GM18951 (cell line): ENCODE results near the gene FERMT1.

Experiments
- POLR2A ChIP-seq: IDR thresholded peaks from 4 replicates; pipeline ENCODE4 v1.6.1; 2011; ENCODE audit warnings: mild to moderate bottlenecking; ENCODE audit not compliant: insufficient read length, insufficient read depth; ENCODE audit errors: extremely low read depth
- in situ Hi-C: fragments of 300-500 bp; cut with MboI; formaldehyde crosslinking; loops from one replicate; pipeline ENCODE4 v1.12.0; 2022; ENCODE audit warnings: low sequenced_read_pairs, mixed read lengths, inconsistent platforms; ENCODE audit not compliant: unreplicated experiment

FERMT1 gene

DNA sequence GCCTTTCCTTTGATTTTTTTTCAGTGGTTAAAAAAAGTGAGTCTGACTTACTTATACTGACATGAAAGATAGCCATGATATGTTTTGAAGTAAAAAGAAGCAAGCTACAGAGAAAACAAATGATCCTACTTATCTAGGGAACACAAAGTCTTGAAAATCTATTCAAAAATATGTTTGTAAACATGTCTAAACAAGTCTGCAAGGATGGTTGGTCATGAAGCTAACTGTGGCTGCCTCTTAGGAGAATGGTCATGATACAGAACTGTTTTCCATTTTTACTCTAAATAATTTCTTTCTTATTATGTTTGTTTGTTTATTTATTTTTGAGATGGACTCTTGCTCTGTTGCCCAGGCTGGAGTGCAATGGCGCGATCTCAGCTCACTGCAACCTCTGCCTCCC is 21.5 kb downstream of the FERMT1 start:
- TF ChIP-seq POLR2A, result no peak
- in situ Hi-C loops, result no loop called here

DNA sequence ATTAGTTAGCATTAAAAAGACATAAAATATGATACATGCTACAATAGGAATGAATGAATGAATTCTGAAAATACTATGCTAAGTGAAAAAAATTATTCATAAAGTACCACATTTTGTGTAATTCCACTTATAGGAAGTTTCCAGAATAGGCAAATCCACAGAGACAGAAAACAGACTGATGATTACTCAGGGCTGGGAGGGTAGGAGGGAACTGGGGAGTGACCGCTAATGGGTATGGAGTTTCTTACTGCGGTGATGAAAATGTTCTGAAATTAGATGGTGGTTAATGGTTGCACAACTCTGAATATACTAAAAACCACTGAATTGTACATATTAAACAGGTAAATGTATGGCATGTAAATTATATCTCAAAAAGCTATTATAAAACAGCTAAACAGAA is 22.6 kb downstream of the FERMT1 start:
- in situ Hi-C loops, result no loop called here
- TF ChIP-seq POLR2A, result no peak

DNA sequence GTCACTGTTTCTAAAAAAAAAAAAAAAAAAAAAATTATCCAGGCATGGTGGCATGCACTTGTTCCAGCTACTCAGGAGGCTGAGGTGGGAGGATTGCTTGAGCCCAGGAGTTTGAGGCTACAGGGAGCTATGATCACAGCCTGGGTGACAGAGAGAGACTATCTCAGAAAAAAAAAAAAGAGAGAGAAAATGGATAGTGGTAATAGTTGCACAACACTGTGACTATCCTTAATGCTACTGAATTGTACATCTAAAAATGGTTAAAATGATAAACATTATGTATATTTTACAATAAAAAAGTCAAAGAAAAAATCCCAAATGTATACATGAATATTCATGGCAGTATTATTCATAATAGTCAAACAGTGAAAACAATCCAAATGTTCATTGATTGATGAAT is 23.0 kb downstream of the FERMT1 start:
- no peak for TF ChIP-seq POLR2A
- in situ Hi-C loops, result no loop called here

DNA sequence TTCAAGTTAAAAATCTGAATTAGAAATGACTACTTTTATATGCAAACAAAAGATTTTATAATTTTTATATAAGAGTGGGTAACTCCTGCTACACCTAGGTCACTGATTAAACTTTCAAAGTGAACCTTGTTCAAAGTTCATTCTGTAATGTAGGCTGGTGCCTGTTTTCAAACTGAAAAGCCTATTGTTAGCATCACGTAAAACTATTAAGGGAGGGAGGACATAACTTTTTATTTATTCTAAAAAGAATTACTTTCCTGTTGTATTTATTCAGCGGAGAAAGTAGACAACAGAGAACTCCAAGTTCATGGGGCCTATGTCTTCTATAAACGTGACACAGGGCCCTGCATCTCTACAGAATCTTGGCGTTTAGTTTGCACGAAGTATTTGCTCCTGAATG is 27.4 kb downstream of the FERMT1 start:
- in situ Hi-C loops, result no loop called here
- TF ChIP-seq POLR2A, result no peak

DNA sequence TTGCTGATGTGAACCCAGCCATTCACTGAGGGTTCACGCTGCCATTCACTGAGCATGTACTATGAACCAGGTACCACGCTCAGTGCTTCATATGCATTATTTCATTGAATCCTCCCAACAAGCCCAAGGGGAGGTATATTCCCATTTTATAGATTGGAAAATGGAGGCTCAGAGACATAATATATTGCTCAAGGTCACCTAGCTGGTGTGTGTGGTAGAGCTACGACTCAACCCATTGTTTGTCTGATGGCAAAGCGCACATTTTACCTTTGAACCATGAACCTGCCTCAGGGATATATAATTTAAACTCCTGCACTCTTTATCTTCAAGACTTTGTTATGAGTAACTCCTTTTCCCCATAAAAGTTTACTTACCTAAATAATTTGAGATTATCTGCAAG is 28.3 kb downstream of the FERMT1 start:
- TF ChIP-seq POLR2A, result no peak
- in situ Hi-C loops, result no loop called here

DNA sequence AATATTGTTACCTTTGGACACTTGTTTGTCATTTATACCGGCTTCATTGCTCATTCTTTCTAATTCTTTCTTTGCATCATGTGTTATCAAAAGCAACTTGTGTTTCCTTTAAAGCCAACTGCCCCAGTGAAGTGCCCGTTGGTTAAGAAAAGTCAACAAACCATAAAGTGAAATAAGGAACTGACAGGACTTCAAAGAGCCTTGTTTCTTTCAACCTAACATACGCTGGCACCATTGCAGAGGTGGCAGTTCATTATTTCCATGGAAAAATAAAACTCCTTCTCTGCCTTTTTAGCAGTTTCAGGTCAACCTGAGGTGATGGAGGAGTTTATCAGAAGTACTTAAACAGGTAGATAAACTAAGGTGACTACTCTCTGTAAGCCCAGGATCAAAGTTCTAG is 28.8 kb downstream of the FERMT1 start:
- in situ Hi-C loops, result no loop called here
- no peak for TF ChIP-seq POLR2A

DNA sequence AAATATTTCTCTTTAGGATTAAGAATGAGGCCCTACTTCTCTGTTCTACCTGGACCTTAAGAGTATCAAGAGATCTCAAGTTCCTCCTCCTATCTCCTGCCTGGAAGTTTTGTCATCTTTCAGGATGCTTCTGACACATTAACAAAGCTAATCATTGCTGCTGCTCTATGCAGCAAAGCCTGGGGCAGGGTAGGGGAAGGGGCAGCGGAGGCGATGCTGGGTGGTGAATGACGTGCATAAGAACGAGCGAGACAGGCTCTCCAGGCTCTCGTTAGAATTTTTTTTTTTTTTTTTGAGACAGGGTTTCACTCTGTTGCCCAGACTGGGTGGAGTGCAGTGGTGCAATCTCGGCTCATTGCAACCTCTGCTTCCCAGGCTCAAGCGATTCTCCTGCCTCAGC is 31.2 kb downstream of the FERMT1 start:
- in situ Hi-C loops, result no loop called here

DNA sequence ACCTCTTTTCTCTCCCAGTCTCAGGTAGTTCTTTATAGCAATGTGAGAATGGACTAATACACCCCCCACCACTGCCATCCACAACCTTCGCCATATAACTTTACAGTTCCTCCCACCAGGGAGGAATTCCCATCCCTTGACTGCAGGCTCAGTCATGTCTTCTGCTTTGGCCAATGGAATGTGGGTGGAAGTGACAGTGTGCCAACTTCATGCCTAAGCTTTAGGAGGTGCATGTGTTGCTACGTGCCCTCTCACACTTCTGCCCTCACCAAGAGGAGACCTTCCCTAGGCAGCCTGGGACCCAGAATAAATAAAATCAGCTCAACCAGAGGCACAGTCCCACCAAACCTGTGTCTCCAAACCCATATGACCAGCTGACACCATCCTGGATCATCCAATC is 36.0 kb downstream of the FERMT1 start:
- TF ChIP-seq POLR2A, result no peak
- in situ Hi-C loops, result no loop called here

More for the DNA sequence above, 31.2 kb downstream of the FERMT1 start:
- TF ChIP-seq POLR2A, result no peak

DNA sequence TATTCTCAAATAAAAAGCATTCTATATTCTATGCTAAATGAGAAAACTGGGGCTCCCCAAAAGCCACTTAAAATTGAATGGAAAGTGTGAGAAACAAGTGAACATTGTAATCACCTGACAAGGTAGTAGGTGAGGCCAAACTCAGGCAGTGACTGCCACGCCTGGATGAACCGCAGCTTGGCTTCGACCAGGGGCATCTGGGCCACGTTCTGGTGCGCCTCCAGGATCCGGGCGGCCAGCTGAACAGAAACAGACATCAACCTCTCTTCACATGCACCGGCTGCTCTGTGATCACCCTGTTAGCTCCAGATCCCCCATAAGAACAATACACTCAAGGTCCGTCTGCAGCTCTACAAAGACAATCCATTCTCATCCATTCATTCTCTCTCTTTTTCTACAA is 38.9 kb downstream of the FERMT1 start:
- no peak for TF ChIP-seq POLR2A
- in situ Hi-C loops, result loop anchor here (5.0 kb wide), 1 partner anchor 557 kb away; no protein-coding TSS in a partner anchor

DNA sequence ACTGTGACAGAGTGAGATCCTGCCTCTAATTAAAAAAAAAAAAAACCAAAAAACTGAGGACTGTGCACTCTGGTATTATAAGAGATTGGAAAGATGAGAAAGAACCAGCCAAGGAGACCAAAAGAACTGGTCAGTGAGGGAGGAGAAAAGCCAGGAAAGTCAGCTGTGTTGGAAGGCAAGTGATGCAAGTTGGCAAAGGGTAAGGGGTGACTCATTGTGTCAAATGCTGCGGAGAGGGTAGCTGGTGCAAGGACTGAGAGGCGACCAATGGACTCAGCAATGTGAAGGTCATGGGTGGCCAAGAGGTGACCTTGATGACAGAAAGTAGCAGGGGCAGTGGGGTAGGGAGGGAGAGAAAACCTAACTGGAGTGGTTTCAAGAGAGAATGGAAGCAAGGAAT is 41.6 kb downstream of the FERMT1 start:
- in situ Hi-C loops, result loop anchor here (5.0 kb wide), 1 partner anchor 554 kb away; no protein-coding TSS in a partner anchor
- TF ChIP-seq POLR2A, result no peak

DNA sequence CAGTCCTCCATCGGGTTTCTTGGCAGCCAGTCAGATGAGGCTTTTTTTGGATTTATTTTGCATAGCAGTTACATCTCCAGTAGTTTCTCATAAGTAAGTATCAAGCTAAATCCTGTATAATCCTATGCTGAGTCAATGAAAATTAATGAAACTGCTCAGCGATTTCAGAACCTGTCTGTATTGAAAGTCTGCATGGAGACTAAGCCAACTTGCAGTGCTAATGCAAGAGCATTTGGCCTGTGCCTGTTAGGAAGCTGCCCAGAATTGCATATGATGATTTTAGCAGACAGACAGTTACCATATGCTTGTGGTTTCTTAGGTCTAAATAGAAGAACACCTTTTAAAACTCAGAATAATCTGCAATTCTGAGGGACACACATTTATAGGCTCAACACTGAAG is 43.8 kb downstream of the FERMT1 start:
- in situ Hi-C loops, result no loop called here

DNA sequence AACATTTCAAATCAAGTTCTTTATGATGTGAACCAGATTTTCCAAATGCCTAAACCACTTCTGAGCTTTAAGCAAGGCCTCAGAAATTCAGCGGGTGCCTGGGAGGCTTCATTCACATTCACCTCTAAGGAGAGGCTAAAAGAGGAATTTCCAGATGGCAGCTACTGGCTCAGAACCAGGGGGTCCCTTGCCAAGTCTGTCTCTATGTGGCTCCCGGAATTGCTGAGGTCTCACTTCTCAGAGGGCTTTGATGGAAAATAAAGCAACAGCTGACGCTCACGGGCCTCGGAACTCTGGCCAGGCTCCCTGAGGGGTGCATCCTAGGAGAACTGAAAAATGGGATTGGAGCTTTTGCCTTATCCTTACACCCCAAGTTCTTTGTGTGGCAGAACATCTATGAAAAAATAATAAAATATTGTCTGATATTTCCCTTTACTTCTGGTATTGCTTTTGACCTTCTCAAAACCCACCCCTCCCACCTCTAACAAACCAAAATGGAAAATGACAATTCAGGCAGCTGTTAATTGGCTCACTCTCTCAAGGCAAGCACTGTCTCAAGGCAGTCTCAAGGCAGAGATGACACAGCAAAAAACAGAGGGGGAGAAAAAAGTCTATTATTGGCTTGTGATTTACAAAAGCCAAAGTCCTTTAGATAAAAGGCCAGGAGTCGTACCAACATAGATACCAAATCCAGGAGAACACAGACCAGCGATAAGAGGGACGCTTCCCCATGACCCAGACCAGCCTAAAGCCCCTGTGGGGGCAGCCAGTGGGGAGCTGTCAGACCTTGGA is 47.2 kb downstream of the FERMT1 start:
- in situ Hi-C loops, result no loop called here
- no peak for TF ChIP-seq POLR2A

More for the DNA sequence above, 43.8 kb downstream of the FERMT1 start:
- TF ChIP-seq POLR2A, result no peak

DNA sequence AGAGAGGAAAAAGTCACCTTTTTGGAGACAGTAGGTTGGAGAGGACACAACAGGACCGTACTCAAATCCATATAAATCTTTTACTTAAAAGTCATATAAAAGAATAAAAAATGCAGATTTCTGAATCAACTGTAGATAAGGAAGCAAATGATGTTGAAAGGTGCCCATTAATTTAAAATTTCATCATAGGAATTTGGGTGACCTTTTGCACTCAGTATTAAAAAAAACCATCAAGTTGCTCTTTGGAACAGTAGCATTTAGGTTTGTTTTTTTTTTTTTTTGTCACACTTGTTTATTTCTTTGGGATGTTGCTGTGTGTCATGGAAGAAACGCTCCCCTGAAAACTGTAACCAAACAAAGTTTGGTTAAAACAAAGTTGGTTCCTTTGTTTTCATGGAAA is 48.0 kb downstream of the FERMT1 start:
- in situ Hi-C loops, result no loop called here
- TF ChIP-seq POLR2A, result no peak

DNA sequence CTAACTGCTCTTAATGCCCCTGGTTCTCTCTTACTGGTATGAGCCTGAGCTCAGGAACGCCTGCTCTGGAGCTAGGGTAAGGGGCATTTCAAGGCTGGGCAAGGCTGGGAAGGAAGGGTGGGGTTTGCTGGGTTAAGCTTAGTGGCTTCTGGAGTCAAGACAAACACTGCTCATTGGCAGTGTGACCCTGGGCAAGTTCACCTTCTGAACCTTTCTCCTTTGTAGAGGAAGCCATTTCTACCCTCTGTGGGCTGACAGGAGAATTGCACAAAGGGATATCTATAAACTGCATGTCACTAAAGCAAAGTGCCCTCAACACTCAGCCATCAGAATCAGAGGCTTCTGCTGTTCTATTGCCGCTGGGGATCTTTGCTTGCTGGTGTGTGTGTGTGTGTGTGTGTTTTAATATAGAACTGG is 48.7 kb downstream of the FERMT1 start:
- in situ Hi-C loops, result no loop called here
- TF ChIP-seq POLR2A, result no peak
